IPS DF 6.9 (cell line): ENCODE data around the gene DHX35.

ENCODE experiments used
- DNase-seq: peaks from one replicate; pipeline ENCODE4 v3.0.0-alpha.2; 2013; ENCODE audit warnings: low read depth, low spot score
- H3K27ac ChIP-seq: one replicate; pipeline ENCODE4 v1.5.1; 2013; ENCODE audit warnings: low read length, control low read depth
- H3K27me3 ChIP-seq: 2 replicates; pipeline ENCODE4 v1.6.1; 2013; ENCODE audit warnings: mild to moderate bottlenecking, low read length; ENCODE audit not compliant: control insufficient read depth, insufficient read depth
- H3K36me3 ChIP-seq: 2 replicates; pipeline ENCODE4 v1.6.1; 2013; ENCODE audit warnings: low read length; ENCODE audit not compliant: control insufficient read depth, insufficient read depth
- H3K4me1 ChIP-seq: 2 replicates; pipeline ENCODE4 v1.6.1; 2013; ENCODE audit warnings: low read length; ENCODE audit not compliant: control insufficient read depth, insufficient read depth
- H3K4me3 ChIP-seq: 2 replicates; pipeline ENCODE4 v1.5.1; 2013; ENCODE audit warnings: mild to moderate bottlenecking, low read length
- H3K9me3 ChIP-seq: 2 replicates; pipeline ENCODE4 v1.6.1; 2013; ENCODE audit warnings: low read length, inconsistent platforms; ENCODE audit not compliant: control insufficient read depth, insufficient read depth
- WGBS: extraction: QIAGEN DNeasy Blood & Tissue Kit; methylation state at CpG from one replicate; pipeline ENCODE4 v1.1.7; 2013; ENCODE audit warnings: mixed read lengths, missing lambda C conversion rate; ENCODE audit not compliant: insufficient read length, insufficient coverage; 5-methylcytosine and 5-hydroxymethylcytosine counted together

Gene DHX35

DNA sequence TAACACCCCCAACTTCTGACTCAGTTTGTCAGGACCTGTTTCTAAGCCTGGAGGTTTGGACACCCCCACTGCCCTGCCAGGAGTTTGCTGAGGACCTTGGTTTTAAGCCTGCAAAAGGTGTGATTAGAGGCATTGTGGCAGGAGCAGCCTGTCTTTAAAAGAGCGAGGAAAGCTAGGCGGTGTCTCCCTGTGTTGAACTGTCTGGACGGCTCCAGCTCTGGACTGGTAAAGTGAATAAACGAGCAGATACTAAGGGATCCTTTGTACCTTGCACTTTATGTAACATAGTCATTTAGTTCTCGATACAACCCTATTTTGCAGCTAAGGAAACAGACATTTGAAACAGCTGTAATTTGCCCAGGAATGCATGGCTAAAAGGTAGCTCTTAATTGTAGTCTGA is 21.5 kb upstream of the DHX35 start:
- Histone ChIP-seq H3K4me1 (no peaks in the 10 kb centered on the region), H3K27ac (no peak overlapping the region), H3K4me3 (no peak overlapping the region), H3K27me3 (no peaks in the 10 kb centered on the region), H3K9me3 (no peaks in the 10 kb centered on the region), H3K36me3 (peaks cover 22% of the 10 kb centered on the region; the same call in 1 of the 2 replicates)
- DNase-seq = no peak
- WGBS = no CpG with 5 or more reads among the region's 5 CpGs

DNA sequence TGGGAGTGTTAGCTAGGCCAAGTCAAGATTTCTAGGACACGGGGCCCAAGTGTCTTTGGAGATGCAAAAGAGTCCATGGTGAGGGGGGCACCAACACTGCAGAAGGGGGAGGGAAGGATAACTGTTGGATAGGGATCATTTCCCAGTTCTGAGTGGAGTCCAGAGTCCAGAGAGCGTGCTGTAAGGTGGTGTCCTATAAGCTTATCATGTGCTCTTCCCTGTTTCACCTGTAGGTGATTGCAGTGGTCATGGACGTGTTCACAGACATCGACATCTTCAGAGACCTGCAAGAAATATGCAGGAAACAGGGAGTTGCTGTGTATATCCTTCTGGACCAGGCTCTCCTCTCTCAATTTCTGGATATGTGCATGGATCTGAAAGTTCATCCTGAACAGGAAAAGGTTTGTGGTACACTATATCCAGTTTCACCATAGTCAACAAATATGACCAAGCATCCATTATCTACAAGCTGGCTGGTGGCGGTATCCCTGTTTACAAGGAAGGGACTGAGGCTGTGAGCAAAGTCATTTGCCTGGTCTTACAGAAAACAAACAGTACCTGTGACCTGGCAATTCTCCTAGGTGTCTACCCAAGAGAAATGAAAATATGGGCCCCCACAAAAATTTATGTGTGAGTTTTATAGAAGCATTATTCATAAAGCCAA is 20.3 kb upstream of the DHX35 start:
- peaks cover 22% of the 10 kb centered on the region; the same call in 1 of the 2 replicates for H3K36me3 ChIP-seq
- no peaks in the 10 kb centered on the region for H3K9me3 ChIP-seq
- no peak for DNase-seq
- no peak overlapping the region for H3K27ac ChIP-seq
- no peaks in the 10 kb centered on the region for H3K4me1 ChIP-seq
- no peak overlapping the region for H3K4me3 ChIP-seq
- no CpG with 5 or more reads among the region's 5 CpGs for WGBS
- H3K27me3 ChIP-seq = no peaks in the 10 kb centered on the region

DNA sequence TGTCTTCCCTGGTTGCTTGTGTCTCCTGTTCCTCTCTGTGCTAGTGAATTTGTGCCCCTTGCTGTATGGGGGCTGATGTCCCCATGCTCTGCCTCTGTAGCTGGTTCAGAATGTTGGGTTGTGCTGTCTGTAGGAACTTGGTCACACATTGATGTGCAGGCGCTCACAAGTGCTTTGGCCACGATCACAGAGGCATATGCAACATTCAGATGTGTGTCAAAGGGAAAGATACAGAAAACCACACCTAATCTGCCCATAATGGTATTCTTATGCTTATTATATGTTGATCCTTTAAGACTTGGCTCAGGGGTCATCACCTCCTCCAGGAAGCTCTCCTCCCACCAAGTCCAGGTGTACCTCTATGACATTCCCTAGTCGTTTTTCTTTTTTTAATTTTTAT is 17.1 kb upstream of the DHX35 start:
- Histone ChIP-seq H3K4me3 (no peak overlapping the region), H3K27ac (no peak overlapping the region), H3K4me1 (no peaks in the 10 kb centered on the region), H3K27me3 (no peaks in the 10 kb centered on the region), H3K36me3 (peaks cover 18% of the 10 kb centered on the region; the same call in 1 of the 2 replicates), H3K9me3 (no peaks in the 10 kb centered on the region)
- no CpG with 5 or more reads among the region's 3 CpGs for WGBS
- no peak for DNase-seq

DNA sequence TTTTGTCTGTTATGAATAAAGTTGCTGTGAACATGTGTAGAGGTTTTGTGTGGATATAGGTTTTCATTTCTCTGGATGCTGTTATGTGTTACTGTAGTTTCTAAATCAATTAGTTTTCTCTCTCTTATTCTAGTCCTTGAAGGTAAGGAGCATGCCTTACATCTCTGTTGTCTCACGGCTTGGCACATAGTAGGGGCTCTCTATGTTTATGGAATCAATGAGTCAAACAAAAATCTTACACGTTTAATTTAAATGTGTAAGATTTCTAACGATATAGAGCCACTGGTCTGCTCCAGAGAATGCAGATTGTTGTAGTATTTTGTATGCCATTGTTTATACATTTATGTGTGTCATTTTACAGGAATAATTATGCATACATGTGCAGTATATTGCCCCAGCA is 15.3 kb upstream of the DHX35 start:
- Histone ChIP-seq H3K27me3 (no peaks in the 10 kb centered on the region), H3K4me1 (no peaks in the 10 kb centered on the region), H3K9me3 (no peaks in the 10 kb centered on the region), H3K4me3 (no peak overlapping the region), H3K36me3 (peaks cover 27% of the 10 kb centered on the region), H3K27ac (no peak overlapping the region)
- WGBS = no CpG with 5 or more reads among the region's 3 CpGs
- DNase-seq = no peak

DNA sequence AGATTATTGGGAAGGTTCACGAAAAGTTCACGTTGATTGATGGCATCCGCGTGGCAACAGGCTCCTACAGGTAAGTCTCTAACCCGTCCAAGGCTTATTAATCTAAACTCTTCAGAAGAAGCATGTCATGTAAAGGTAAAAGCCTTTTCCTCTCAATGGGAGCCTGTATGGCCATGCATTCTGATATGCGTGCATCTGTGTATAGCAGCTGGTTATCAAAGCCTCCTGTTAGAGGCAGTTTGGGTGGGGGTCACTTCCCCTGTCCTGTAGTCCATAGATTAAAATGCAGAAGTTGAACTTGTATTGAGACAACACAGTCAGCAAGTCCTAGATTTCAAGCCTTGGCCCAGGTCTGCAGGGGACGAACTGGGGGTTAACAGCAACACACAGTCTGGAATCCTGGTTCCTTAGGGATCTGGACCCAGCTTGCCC is 14.2 kb upstream of the DHX35 start:
- no CpG with 5 or more reads among the region's 7 CpGs for WGBS
- peaks cover 30% of the 10 kb centered on the region for H3K36me3 ChIP-seq
- H3K27me3 ChIP-seq = no peaks in the 10 kb centered on the region
- no peaks in the 10 kb centered on the region for H3K9me3 ChIP-seq
- H3K4me1 ChIP-seq = no peaks in the 10 kb centered on the region
- H3K4me3 ChIP-seq = no peak overlapping the region
- H3K27ac ChIP-seq = no peak overlapping the region
- DNase-seq = no peak

DNA sequence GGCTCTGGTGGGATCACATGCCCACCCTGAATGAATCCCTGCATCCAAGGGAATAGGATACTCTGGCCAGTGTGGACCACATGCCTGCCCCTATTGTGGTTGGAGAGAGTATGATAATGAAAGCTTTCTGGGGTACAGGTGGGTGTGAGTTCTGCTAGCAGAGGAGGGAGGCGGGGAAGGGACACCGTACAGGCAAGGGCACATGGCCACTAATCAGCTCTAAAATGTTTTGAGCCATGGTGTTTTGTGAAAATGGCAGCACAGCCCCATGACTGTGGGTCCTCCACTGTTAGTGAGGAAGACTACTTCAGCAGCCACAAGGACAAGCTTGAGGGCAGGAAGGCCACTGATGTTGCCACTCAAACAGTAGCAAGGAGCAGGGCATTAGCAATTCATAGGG is 11.9 kb upstream of the DHX35 start:
- Histone ChIP-seq H3K4me3 (no peak overlapping the region), H3K4me1 (no peaks in the 10 kb centered on the region), H3K36me3 (peaks cover 24% of the 10 kb centered on the region), H3K9me3 (no peaks in the 10 kb centered on the region), H3K27ac (no peak overlapping the region), H3K27me3 (no peaks in the 10 kb centered on the region)
- no peak for DNase-seq
- WGBS = no CpG with 5 or more reads among the region's 2 CpGs

DNA sequence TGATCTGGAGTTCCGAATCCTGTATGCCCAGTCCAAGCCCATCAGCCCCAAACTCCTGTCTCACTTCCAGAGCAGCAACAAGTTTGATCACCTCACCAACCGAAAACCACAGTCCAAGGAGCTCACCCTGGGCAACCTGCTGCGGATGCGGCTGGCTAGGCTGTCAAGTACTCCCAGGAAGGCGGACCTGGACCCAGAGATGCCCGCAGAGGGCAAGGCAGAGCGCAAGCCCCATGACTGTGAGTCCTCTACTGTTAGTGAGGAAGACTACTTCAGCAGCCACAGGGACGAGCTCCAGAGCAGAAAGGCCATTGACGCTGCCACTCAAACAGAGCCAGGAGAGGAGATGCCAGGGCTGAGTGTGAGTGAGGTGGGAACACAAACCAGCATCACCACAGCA is 10.5 kb upstream of the DHX35 start:
- Histone ChIP-seq H3K9me3 (no peaks in the 10 kb centered on the region), H3K27me3 (no peaks in the 10 kb centered on the region), H3K4me1 (no peaks in the 10 kb centered on the region), H3K4me3 (no peak overlapping the region), H3K27ac (no peak overlapping the region), H3K36me3 (peaks cover 24% of the 10 kb centered on the region)
- WGBS = no CpG with 5 or more reads among the region's 9 CpGs
- no peak for DNase-seq

DNA sequence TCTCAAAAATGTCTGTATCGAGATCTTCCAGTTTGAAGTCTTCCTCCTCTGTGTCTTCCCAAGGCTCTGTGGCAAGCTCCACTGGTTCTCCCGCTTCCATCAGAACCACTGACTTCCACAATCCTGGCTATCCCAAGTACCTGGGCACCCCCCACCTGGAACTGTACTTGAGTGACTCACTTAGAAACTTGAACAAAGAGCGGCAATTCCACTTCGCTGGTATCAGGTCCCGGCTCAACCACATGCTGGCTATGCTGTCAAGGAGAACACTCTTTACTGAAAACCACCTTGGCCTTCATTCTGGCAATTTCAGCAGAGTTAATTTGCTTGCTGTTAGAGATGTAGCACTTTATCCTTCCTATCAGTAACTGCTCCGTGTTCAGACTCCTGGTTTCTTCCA is 10.0 kb upstream of the DHX35 start:
- no peak for DNase-seq
- Histone ChIP-seq H3K27me3 (no peaks in the 10 kb centered on the region), H3K4me1 (no peaks in the 10 kb centered on the region), H3K9me3 (no peaks in the 10 kb centered on the region), H3K4me3 (no peak overlapping the region), H3K27ac (no peak overlapping the region), H3K36me3 (peaks cover 22% of the 10 kb centered on the region)
- WGBS = no CpG with 5 or more reads among the region's 6 CpGs

DNA sequence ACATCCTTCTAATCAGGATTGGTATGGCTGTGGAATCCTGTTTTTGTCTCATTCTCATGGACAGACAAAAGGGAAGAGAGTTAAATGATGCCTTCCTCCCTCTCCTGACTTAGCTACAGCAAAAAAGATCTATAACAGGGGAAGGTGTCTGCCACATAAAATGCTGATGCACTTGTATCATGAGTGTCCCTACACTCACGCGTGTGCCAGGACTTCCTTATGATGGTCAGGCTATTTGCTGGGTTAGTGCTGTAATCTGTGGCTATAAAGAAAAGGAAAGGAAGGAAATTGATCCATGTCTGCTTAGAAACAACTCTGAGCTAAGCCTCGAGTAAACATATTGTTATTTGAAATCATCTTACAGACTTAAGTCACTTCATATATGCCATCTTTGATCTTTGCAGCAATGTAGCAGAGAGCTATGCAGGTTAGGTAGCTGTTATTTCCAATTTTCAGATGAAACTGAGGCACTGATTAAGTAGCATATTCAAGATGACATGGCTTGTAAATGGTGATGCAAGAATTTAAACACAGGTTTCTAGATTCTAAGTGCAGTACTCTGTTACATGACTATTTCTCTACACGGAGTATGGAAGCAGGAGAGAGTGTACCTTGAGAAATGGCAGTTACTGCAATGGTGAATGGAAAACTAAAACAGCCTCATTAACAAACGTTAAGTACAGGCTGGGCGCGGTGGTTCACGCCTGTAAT is 8.4 kb upstream of the DHX35 start:
- H3K36me3 ChIP-seq = peaks cover 14% of the 10 kb centered on the region
- WGBS = no CpG with 5 or more reads among the region's 8 CpGs
- H3K27ac ChIP-seq = no peak overlapping the region

DNA sequence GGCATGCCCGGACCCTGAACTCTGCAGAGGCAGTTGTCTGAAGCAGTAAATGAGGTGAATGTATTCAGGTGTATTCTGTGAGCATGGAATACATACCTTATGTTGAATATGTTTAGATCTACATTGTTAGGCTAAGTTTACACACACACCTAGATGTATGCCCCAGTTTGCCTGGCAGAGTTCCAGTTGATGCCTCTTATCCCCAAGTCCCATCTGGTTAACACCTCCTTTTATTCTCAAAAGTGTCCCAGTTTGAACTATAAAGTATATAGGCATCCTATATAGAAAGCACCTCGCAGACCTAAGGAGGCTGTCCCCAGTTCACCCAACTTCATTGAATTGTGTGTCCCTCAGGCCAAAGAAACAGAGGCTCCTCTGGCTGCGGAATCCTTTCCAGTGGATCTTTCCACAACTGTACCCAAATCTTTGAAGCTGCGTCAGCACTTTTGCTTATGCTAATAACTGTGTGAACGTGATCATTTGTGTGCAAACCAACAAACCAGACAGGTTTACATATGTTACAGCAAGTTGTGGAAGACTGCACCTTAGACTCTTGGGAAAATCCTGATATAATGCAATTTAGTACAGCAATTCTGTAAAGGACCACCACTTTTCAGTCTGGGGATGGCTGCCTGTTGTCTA is 4.8 kb upstream of the DHX35 start:
- DNase-seq = no peak

More for the DNA sequence above, 8.4 kb upstream of the DHX35 start:
- Histone ChIP-seq H3K4me1 (no peaks in the 10 kb centered on the region), H3K27me3 (no peaks in the 10 kb centered on the region), H3K9me3 (no peaks in the 10 kb centered on the region), H3K4me3 (no peak overlapping the region)
- no peak for DNase-seq

More for the DNA sequence above, 4.8 kb upstream of the DHX35 start:
- no peaks in the 10 kb centered on the region for H3K9me3 ChIP-seq
- peaks cover under 1% of the 10 kb centered on the region; the same call in 1 of the 2 replicates for H3K36me3 ChIP-seq
- no peak overlapping the region for H3K27ac ChIP-seq
- no CpG with 5 or more reads among the region's 5 CpGs for WGBS
- H3K4me3 ChIP-seq = no peak overlapping the region
- no peaks in the 10 kb centered on the region for H3K4me1 ChIP-seq
- no peaks in the 10 kb centered on the region for H3K27me3 ChIP-seq
